ENCODE results near the gene GPATCH1.
"Not testable (repeated sequence)": the region's sequence is repeated elsewhere in the genome, so short reads cannot be mapped to it uniquely, and the experiment has no call there.

GPATCH1 gene

GRCh38 chr19:33118643-33119042, 37.7 kb downstream of the GPATCH1 start:
- H4K20me1 ChIP-seq (ENCODE audit: insufficient read depth, low read length) = no peaks in the 10 kb centered on the region
- peaks cover 42% of the 10 kb centered on the region for H3K36me3 ChIP-seq (ENCODE audit: insufficient read depth, low read length)
- H2AFZ ChIP-seq (ENCODE audit: low read length) = no peak overlapping the region
- TF ChIP-seq EZH2 (IDR thresholded peaks at IDR 0.05; ENCODE audit: borderline replicate concordance, low read length) = no peak
- no peak overlapping the region for H3K27ac ChIP-seq (ENCODE audit: low read depth, low read length, poor library complexity, severe bottlenecking)
- no peak overlapping the region for H3K4me2 ChIP-seq (ENCODE audit: low read length)
- no peak overlapping the region for H3K9ac ChIP-seq (ENCODE audit: low read length)
- no peaks in the 10 kb centered on the region for H3K4me1 ChIP-seq (ENCODE audit: insufficient read depth, low read length, severe bottlenecking)
- no peaks in the 10 kb centered on the region for H3K9me2 ChIP-seq (ENCODE audit: low read depth, low read length)
- H3K9me3 ChIP-seq (ENCODE audit: low read length) = no peaks in the 10 kb centered on the region
- no peaks in the 10 kb centered on the region for H3K27me3 ChIP-seq (ENCODE audit: insufficient read depth, low read length)
- no peaks in the 10 kb centered on the region for H3F3A ChIP-seq (ENCODE audit: insufficient read depth, low read length)
- H3K4me3 ChIP-seq (ENCODE audit: low read depth, low read length, poor library complexity, severe bottlenecking) = no peak overlapping the region
- H3K79me2 ChIP-seq (ENCODE audit: insufficient read depth, low read length) = no peaks in the 10 kb centered on the region

GRCh38 chr19:33124207-33125098, 43.5 kb downstream of the GPATCH1 start:
- H3K4me1 ChIP-seq (ENCODE audit: insufficient read depth, low read length, severe bottlenecking) = no peaks in the 10 kb centered on the region
- peaks cover 34% of the 10 kb centered on the region for H3K36me3 ChIP-seq (ENCODE audit: insufficient read depth, low read length)
- H3K27ac ChIP-seq (ENCODE audit: low read depth, low read length, poor library complexity, severe bottlenecking) = no peak overlapping the region
- H3F3A ChIP-seq (ENCODE audit: insufficient read depth, low read length) = no peaks in the 10 kb centered on the region
- H3K4me2 ChIP-seq (ENCODE audit: low read length) = no peak overlapping the region
- no peak for TF ChIP-seq EZH2 (IDR thresholded peaks at IDR 0.05; ENCODE audit: borderline replicate concordance, low read length)
- TF ChIP-seq CTCF (IDR thresholded peaks at IDR 0.05; ENCODE audit: low read length) = no peak
- H3K4me3 ChIP-seq (ENCODE audit: low read depth, low read length, poor library complexity, severe bottlenecking) = no peak overlapping the region
- no peaks in the 10 kb centered on the region for H3K9me3 ChIP-seq (ENCODE audit: low read length)
- no peaks in the 10 kb centered on the region for H3K79me2 ChIP-seq (ENCODE audit: insufficient read depth, low read length)
- no peak overlapping the region for H2AFZ ChIP-seq (ENCODE audit: low read length)
- no peaks in the 10 kb centered on the region for H3K27me3 ChIP-seq (ENCODE audit: insufficient read depth, low read length)
- no peaks in the 10 kb centered on the region for H4K20me1 ChIP-seq (ENCODE audit: insufficient read depth, low read length)
- no peaks in the 10 kb centered on the region for H3K9me2 ChIP-seq (ENCODE audit: low read depth, low read length)
- H3K9ac ChIP-seq (ENCODE audit: low read length) = no peak overlapping the region

DNA sequence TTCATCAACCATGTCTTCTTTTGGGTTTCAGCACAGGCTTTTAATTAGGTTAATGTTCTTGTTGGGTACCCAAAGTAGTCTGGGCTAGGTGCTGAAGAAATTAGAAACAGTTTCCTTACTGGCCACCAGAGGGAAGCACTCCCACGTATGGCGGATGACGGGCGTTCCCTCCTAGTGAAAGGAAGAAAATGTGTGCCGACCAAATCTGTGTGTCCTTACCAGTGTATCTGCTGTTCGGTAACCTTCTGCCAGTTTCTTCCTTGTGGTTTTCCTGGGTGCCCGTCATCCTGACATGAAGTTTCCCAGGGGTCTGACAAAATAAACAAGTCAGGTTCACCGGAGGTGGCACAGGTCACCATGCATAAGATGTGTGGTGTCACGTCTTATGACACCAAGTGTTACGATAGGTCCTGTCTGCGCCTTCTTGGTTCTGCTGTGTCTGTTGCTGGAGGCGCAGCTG, 45.0 kb downstream of the GPATCH1 start:
- Histone ChIP-seq H3K4me3 (ENCODE audit: low read depth, low read length, poor library complexity, severe bottlenecking) (no peak overlapping the region), H2AFZ (ENCODE audit: low read length) (no peak overlapping the region), H3F3A (ENCODE audit: insufficient read depth, low read length) (no peaks in the 10 kb centered on the region), H3K36me3 (ENCODE audit: insufficient read depth, low read length) (peaks cover 42% of the 10 kb centered on the region), H3K9me2 (ENCODE audit: low read depth, low read length) (no peaks in the 10 kb centered on the region), H3K4me1 (ENCODE audit: insufficient read depth, low read length, severe bottlenecking) (no peaks in the 10 kb centered on the region), H3K27ac (ENCODE audit: low read depth, low read length, poor library complexity, severe bottlenecking) (no peak overlapping the region), H4K20me1 (ENCODE audit: insufficient read depth, low read length) (no peaks in the 10 kb centered on the region), H3K9ac (ENCODE audit: low read length) (no peak overlapping the region), H3K79me2 (ENCODE audit: insufficient read depth, low read length) (no peaks in the 10 kb centered on the region), H3K4me2 (ENCODE audit: low read length) (no peak overlapping the region), H3K27me3 (ENCODE audit: insufficient read depth, low read length) (no peaks in the 10 kb centered on the region), H3K9me3 (ENCODE audit: low read length) (no peaks in the 10 kb centered on the region)
- peak; percentile 73 for TF ChIP-seq CTCF (IDR thresholded peaks at IDR 0.05; ENCODE audit: low read length)
- no peak for TF ChIP-seq EZH2 (IDR thresholded peaks at IDR 0.05; ENCODE audit: borderline replicate concordance, low read length)

- not testable (repeated sequence) for H3F3A ChIP-seq (ENCODE audit: insufficient read depth, low read length); H3K4me3 ChIP-seq (ENCODE audit: low read depth, low read length, poor library complexity, severe bottlenecking); H2AFZ ChIP-seq (ENCODE audit: low read length); H3K27ac ChIP-seq (ENCODE audit: low read depth, low read length, poor library complexity, severe bottlenecking); H4K20me1 ChIP-seq (ENCODE audit: insufficient read depth, low read length); H3K79me2 ChIP-seq (ENCODE audit: insufficient read depth, low read length); H3K27me3 ChIP-seq (ENCODE audit: insufficient read depth, low read length); H3K4me2 ChIP-seq (ENCODE audit: low read length); H3K4me1 ChIP-seq (ENCODE audit: insufficient read depth, low read length, severe bottlenecking); H3K9me2 ChIP-seq (ENCODE audit: low read depth, low read length); H3K9me3 ChIP-seq (ENCODE audit: low read length); H3K9ac ChIP-seq (ENCODE audit: low read length)
- H3K36me3 ChIP-seq (ENCODE audit: insufficient read depth, low read length) = peaks cover 39% of the 10 kb centered on the region
Observed at GRCh38 chr19:33126712-33127111, 45.7 kb downstream of the GPATCH1 start.
